Measurements from ENCODE around the gene DUXB. TPM values are rescaled to one million over a fixed set of nuclear protein-coding genes. Genes with fewer than 3 reads are reported as not detected.

The DUXB gene
- total RNA-seq (2014; rRNA removed; shearing (Covaris generic)): not detected in 2 replicates

GRCh38 chr16:75701361-75701760 lies at the start of gene DUXB:
TSS of gene DUXB (minus strand) at chr16:75701461. CDS start at chr16:75701418, 43 bp downstream.

GRCh38 chr16:75726390-75726789 lies 25.1 kb upstream of the DUXB start, which contains the start of gene CPHXL:
TSS of gene CPHXL (minus strand) at chr16:75726490. CDS start at chr16:75726442, 48 bp downstream.

GRCh38 chr16:75676909-75677308 lies 24.4 kb downstream of the DUXB start, which contains the start of gene CPHXL2:
TSS of gene CPHXL2 (minus strand) at chr16:75677009. CDS start at chr16:75676999, 10 bp downstream.

GRCh38 chr16:75647492-75648264 lies 53.6 kb downstream of the DUXB start, which contains the start of the genes KARS1 and TERF2IP:
TSS of gene KARS1 (minus strand) at chr16:75647665. CDS start at chr16:75647639, 26 bp downstream.
TSS of gene TERF2IP (plus strand) at chr16:75647773. CDS start at chr16:75647883, 110 bp downstream.

Small RNA genes lying within 50 kb of the gene (small RNA-seq; reads per million reads assigned to genes)
- gene RN7SL520P: not detected

Other genes starting within 250 kb of the DUXB start
- 9.4 and 20.4 TPM in 2 replicates for gene TMEM170A, start 236.8 kb downstream of the DUXB start, total RNA-seq (2014; rRNA removed; shearing (Covaris generic))
- gene CHST6, start 206.0 kb downstream of the DUXB start, total RNA-seq (2014; rRNA removed; shearing (Covaris generic)): 5.5 and 6.0 TPM in 2 replicates
- gene CHST5, start 165.4 kb downstream of the DUXB start, total RNA-seq (2014; rRNA removed; shearing (Covaris generic)): 0.16 and 0.98 TPM in 2 replicates
- gene TMEM231, start 145.2 kb downstream of the DUXB start, total RNA-seq (2014; rRNA removed; shearing (Covaris generic)): 14.0 and 21.2 TPM in 2 replicates
- 25.5 and 35.7 TPM in 2 replicates for gene GABARAPL2, start 135.1 kb downstream of the DUXB start, total RNA-seq (2014; rRNA removed; shearing (Covaris generic))
- gene ADAT1, start 78.2 kb downstream of the DUXB start, total RNA-seq (2014; rRNA removed; shearing (Covaris generic)): 68.1 and 80.6 TPM in 2 replicates
- 258 and 267 TPM in 2 replicates for gene KARS1, start 53.8 kb downstream of the DUXB start, total RNA-seq (2014; rRNA removed; shearing (Covaris generic))
- 83.5 and 90.2 TPM in 2 replicates for gene TERF2IP, start 53.7 kb downstream of the DUXB start, total RNA-seq (2014; rRNA removed; shearing (Covaris generic))
- not detected in 2 replicates for gene CPHXL2, start 24.5 kb downstream of the DUXB start, total RNA-seq (2014; rRNA removed; shearing (Covaris generic))
- gene CPHXL, start 25.0 kb upstream of the DUXB start, total RNA-seq (2014; rRNA removed; shearing (Covaris generic)): not detected in 2 replicates

All from A375 (cell line).